Immature natural killer cell (primary cell): ENCODE measurements around the gene UBD. TPM values are rescaled to one million over a fixed set of nuclear protein-coding genes. Genes with fewer than 3 reads are reported as not detected.

Source experiments
- DNase-seq, 3 donors: peaks; one replicate each; pipeline ENCODE4 v3.0.0; 2022; ENCODE audit warnings: mixed read lengths in 1 of 3
- H3K27ac Mint-ChIP-seq, 6 donors: one replicate each; pipeline ENCODE4 v1.8.0; 2020; ENCODE audit warnings: mixed read lengths in 6 of 6, mild to moderate bottlenecking in 5 of 6, inconsistent platforms in 4 of 6, moderate library complexity in 3 of 6
- H3K27me3 Mint-ChIP-seq, 3 donors: one replicate each; pipeline ENCODE4 v1.8.0; 2020 to 2021; ENCODE audit warnings: low read depth in 3 of 3, mild to moderate bottlenecking in 3 of 3, mixed read lengths in 3 of 3, moderate library complexity in 3 of 3, inconsistent platforms in 1 of 3
- H3K36me3 Mint-ChIP-seq, 3 donors: one replicate each; pipeline ENCODE4 v1.8.0; 2020; ENCODE audit warnings: mixed read lengths in 3 of 3, inconsistent platforms in 2 of 3, mild to moderate bottlenecking in 2 of 3
- H3K4me1 Mint-ChIP-seq, 2 donors: one replicate each; pipeline ENCODE4 v1.8.0; 2020; ENCODE audit warnings: inconsistent platforms in 2 of 2, mild to moderate bottlenecking in 2 of 2, mixed read lengths in 2 of 2, moderate library complexity in 1 of 2
- H3K4me3 Mint-ChIP-seq, 5 donors: one replicate each; pipeline ENCODE4 v1.8.0; 2020; ENCODE audit warnings: mild to moderate bottlenecking in 5 of 5, mixed read lengths in 5 of 5, inconsistent platforms in 3 of 5, moderate library complexity in 3 of 5
- H3K9me3 Mint-ChIP-seq, 6 donors: one replicate each; pipeline ENCODE4 v1.8.0; 2020; ENCODE audit warnings: mild to moderate bottlenecking in 6 of 6, mixed read lengths in 6 of 6, inconsistent platforms in 4 of 6, moderate library complexity in 3 of 6
- polyA plus RNA-seq, 3 donors: library from polyadenylated mRNA; unstranded; fragments of 300-500 nt; fragmentation: Illumina TruSeq; gene quantifications; one replicate each; pipeline ENCODE4 v1.2.3, GENCODE V29; 2021

UBD gene
- polyA plus RNA-seq, 3 donors from 2014 or later: not detected

DNA sequence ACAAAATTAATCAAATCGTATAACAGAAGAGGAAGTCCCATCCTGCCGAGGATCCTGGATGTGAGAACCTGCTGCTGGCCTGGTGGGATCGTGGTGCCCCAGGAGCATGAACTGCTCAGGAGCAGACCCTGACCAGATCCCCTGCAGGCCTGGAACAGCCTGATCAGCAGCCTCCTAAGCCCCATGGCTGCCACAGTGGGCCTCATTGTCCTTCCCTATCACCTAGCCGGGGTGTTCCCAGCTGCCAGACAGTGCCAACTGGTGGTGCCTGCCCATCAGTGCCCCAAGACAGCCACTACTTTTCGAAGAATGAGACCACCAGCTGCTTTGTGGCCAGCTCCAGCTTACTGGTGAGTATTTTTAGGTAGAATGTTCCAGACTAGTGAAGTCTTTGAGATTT, 52.2 kb downstream of the UBD start:
- H3K27me3 Mint-ChIP-seq: peaks cover 4 to 9% (median 7%) of the 10 kb centered on the region in 3 donors
- no peaks in the 10 kb centered on the region for H3K36me3 Mint-ChIP-seq
- no peaks in the 10 kb centered on the region for H3K4me1 Mint-ChIP-seq
- H3K9me3 Mint-ChIP-seq: no peaks in the 10 kb centered on the region
- H3K27ac Mint-ChIP-seq: no peak overlapping the region
- no peak for DNase-seq
- no peak overlapping the region for H3K4me3 Mint-ChIP-seq

DNA sequence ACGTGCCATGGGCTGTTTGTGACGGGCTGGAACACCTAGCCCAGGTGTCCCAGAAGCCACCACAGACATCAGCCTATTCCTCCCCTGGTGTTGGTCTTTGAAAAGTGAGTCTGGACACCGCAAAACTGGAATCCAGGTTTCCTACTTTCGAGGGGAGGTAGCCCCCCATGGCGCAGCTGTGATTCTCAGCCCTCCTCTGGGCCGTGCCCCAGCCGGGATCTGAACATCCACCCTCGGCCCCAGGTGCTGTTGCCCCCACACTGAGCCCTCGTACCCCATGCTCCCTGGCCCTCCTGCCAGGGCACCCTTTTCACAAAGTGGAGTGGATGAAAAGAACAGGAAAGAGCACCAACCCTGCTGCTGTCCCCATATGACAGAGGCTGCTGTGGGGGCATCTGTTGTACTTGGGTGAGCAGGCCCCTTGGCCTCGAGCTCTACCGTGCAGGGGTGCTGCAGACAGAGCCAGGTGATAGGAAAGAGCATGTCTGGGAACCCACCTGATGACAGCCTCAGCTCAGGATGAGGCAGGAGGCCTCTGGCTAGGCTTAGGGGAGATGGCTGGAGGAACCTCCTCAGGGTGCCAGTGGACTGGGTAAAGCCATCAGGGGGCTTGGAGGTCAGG, 53.0 kb downstream of the UBD start:
- H3K27me3 Mint-ChIP-seq: peaks cover 4 to 7% (median 7%) of the 10 kb centered on the region in 3 donors
- no peak overlapping the region for H3K4me3 Mint-ChIP-seq
- DNase-seq: no peak
- H3K27ac Mint-ChIP-seq: no peak overlapping the region
- no peaks in the 10 kb centered on the region for H3K36me3 Mint-ChIP-seq
- H3K9me3 Mint-ChIP-seq: no peaks in the 10 kb centered on the region
- H3K4me1 Mint-ChIP-seq: no peaks in the 10 kb centered on the region

- H3K9me3 Mint-ChIP-seq: no peaks in the 10 kb centered on the region
- no peaks in the 10 kb centered on the region for H3K4me1 Mint-ChIP-seq
- no peak overlapping the region for H3K27ac Mint-ChIP-seq
- H3K27me3 Mint-ChIP-seq: peaks cover 4 to 8% (median 7%) of the 10 kb centered on the region in 3 donors
- DNase-seq: no peak
- no peaks in the 10 kb centered on the region for H3K36me3 Mint-ChIP-seq
- H3K4me3 Mint-ChIP-seq: no peak overlapping the region
These were observed 53.7 kb downstream of the UBD start for GRCh38 chr6:29505808-29506207.

Other genes with a start within 250 kb of the UBD start
- not detected for gene OR5V1, start 190.9 kb downstream of the UBD start, polyA plus RNA-seq
- gene OR12D3, start 184.4 kb downstream of the UBD start, polyA plus RNA-seq: not detected
- gene OR12D2, start 164.1 kb downstream of the UBD start, polyA plus RNA-seq: not detected
- not detected for gene OR12D1, start 144.8 kb downstream of the UBD start, polyA plus RNA-seq
- gene OR10C1, start 120.4 kb downstream of the UBD start, polyA plus RNA-seq: not detected
- gene OR11A1, start 102.7 kb downstream of the UBD start, polyA plus RNA-seq: not detected
- not detected for gene OR2H1, start 102.6 kb downstream of the UBD start, polyA plus RNA-seq
- gene MAS1L, start 71.8 kb downstream of the UBD start, polyA plus RNA-seq: not detected
- gene OR2H2, start 25.4 kb upstream of the UBD start, polyA plus RNA-seq: not detected
- gene GABBR1, start 73.5 kb upstream of the UBD start, polyA plus RNA-seq: not detected
- gene MOG, start 97.4 kb upstream of the UBD start, polyA plus RNA-seq: not detected
- 1 to 10 TPM in 2 of 3 donors, not detected in 1; 5.2 to 9.0 TPM for gene ZFP57, start 121.4 kb upstream of the UBD start, polyA plus RNA-seq
- gene HLA-F, start 163.7 kb upstream of the UBD start, polyA plus RNA-seq: 100 to 1,000 TPM; 595 to 720 (median 639) TPM